Fibroblast of lung (primary cell): ENCODE measurements around the gene TSEN2. TPM values are rescaled to one million over a fixed set of nuclear protein-coding genes. Genes with fewer than 3 reads are reported as not detected.

Source experiments
- DNase-seq, 2 donors: peaks; one replicate each; pipeline versions ENCODE4 v3.0.0 to v3.0.0-alpha.2; 2010; ENCODE audit warnings: low read depth in 2 of 2
- H2AFZ ChIP-seq: 2 replicates; pipeline ENCODE4 v1.5.1; 2012; ENCODE audit warnings: low read length, control low read depth, inconsistent platforms
- H3K27ac ChIP-seq: 2 replicates; pipeline ENCODE4 v1.5.1; 2011; ENCODE audit warnings: low read length, control low read depth; ENCODE audit not compliant: insufficient read depth
- H3K27me3 ChIP-seq: 2 replicates; pipeline ENCODE4 v1.5.1; 2011; ENCODE audit warnings: mild to moderate bottlenecking, low read length; ENCODE audit not compliant: control insufficient read depth, insufficient read depth
- H3K36me3 ChIP-seq: 2 replicates; pipeline ENCODE4 v1.5.1; 2011; ENCODE audit warnings: low read length; ENCODE audit not compliant: control insufficient read depth, insufficient read depth
- H3K4me1 ChIP-seq: 2 replicates; pipeline ENCODE4 v1.5.1; 2011; ENCODE audit warnings: low read length; ENCODE audit not compliant: control insufficient read depth, insufficient read depth; ENCODE audit errors: extremely low read depth
- H3K4me2 ChIP-seq: 2 replicates; pipeline ENCODE4 v1.5.1; 2011; ENCODE audit warnings: low read length, control low read depth; ENCODE audit not compliant: insufficient read depth; ENCODE audit errors: extremely low read depth
- H3K4me3 ChIP-seq, 4 experiments: fragments of 200-600 bp in 1 of 4; sonication (generic) in 1 of 4; replicated peaks in 1 of 4; 2 replicates each; pipeline ENCODE4 v1.5.1; 2011 to 2016; ENCODE audit warnings: low read length in 4 of 4, low read depth in 3 of 4, mild to moderate bottlenecking in 3 of 4, control low read depth in 2 of 4, inconsistent platforms in 1 of 4, mixed read lengths in 1 of 4; ENCODE audit not compliant: insufficient read depth in 1 of 4; ENCODE audit errors: control extremely low read depth in 1 of 4
- H3K79me2 ChIP-seq: 2 replicates; pipeline ENCODE4 v1.5.1; 2012; ENCODE audit warnings: mild to moderate bottlenecking, low read length, inconsistent platforms; ENCODE audit not compliant: control insufficient read depth, insufficient read depth
- H3K9ac ChIP-seq: 2 replicates; pipeline ENCODE4 v1.5.1; 2011; ENCODE audit warnings: mild to moderate bottlenecking, low read length, control low read depth; ENCODE audit not compliant: insufficient read depth
- H3K9me3 ChIP-seq: 2 replicates; pipeline ENCODE4 v1.5.1; 2012; ENCODE audit warnings: low read depth, low read length; ENCODE audit not compliant: control insufficient read depth, insufficient read depth
- H4K20me1 ChIP-seq: 2 replicates; pipeline ENCODE4 v1.5.1; 2011; ENCODE audit warnings: low read length; ENCODE audit not compliant: control insufficient read depth, insufficient read depth; ENCODE audit errors: extremely low read depth
- EZH2 ChIP-seq: IDR thresholded peaks from 2 replicates; pipeline ENCODE4 v1.5.1; 2012; ENCODE audit warnings: low read length, control low read depth, mild to moderate bottlenecking; ENCODE audit errors: missing control alignments
- polyA plus RNA-seq, 2 donors: library from polyadenylated mRNA; depleted of rRNA in 1 of 2; stranded (reverse) in 1 of 2; unstranded in 1 of 2; fragments of >200 nt; gene quantifications; 2 replicates each; pipeline ENCODE4 v1.2.1, GENCODE V29; 2011 to 2012; ENCODE audit warnings: missing spikeins in 1 of 2
- total RNA-seq: library from RNA; depleted of rRNA; stranded (reverse); fragments of >200 nt; gene quantifications from 2 replicates; pipeline ENCODE4 v1.2.1, GENCODE V29; 2014
- TF ChIP-seq, protein P1 (sequence below), 2 donors: IDR thresholded peaks in 1 of 2; conservative IDR thresholded peaks in 1 of 2; 1 replicate in 1 of 2; 2 replicates in 1 of 2; pipeline ENCODE4 v1.5.1; 2011 to 2012; ENCODE audit warnings: low read length in 2 of 2, control low read depth in 1 of 2, inconsistent platforms in 1 of 2, low read depth in 1 of 2, mild to moderate bottlenecking in 1 of 2

The TSEN2 gene
- total and polyA plus RNA-seq, 2 donors (not counting 1 experiment from before 2014, with no cell fraction given) = 9.8 to 14.4 TPM

DNA sequence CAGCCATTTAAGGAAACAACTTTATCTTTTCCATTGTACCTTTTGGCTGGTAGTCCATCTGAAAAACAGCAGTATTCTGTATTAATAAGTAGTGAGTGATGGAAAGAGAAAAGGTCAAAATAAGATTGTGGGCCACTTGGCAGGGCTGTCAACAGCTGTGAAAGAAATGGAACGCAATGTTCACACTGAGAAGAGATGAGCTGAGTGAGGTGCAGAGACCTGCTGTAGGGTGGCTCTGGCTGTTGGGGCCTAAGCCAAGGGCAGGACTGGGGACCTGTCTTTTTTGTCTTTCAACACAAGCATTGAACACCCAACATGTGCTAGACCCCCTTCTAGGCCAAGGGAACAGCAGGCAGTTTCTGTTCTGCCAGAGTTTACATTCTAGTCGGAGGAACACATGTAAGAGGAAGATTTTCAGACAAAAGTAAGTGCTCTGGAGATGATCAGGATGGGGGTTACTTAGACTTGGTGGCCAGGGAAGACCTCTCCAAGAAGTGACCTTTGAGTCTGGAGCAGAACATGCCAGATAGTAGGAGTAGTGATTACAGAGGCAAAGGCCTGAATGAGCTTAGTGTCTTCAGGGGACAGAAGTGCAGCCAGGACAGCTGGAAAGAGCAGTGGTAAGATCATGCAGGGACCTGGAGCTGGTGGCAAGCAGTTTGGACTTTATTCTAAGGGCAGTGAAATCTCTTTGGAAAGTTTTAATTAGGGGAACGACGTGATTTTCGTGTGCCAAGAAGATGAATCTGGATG is 29.6 kb downstream of the TSEN2 start:
- Histone ChIP-seq H3K9ac (no peak overlapping the region), H3K27ac (no peak overlapping the region), H3K4me2 (no peak overlapping the region), H3K4me3 (no peak overlapping the region), H3K79me2 (no peaks in the 10 kb centered on the region), H3K27me3 (no peaks in the 10 kb centered on the region), H3K4me1 (peaks cover under 1% of the 10 kb centered on the region), H3K9me3 (no peaks in the 10 kb centered on the region), H3K36me3 (peaks cover 2% of the 10 kb centered on the region), H2AFZ (no peak overlapping the region), H4K20me1 (no peaks in the 10 kb centered on the region)
- no peak for TF ChIP-seq EZH2
- TF ChIP-seq, protein P1, sequence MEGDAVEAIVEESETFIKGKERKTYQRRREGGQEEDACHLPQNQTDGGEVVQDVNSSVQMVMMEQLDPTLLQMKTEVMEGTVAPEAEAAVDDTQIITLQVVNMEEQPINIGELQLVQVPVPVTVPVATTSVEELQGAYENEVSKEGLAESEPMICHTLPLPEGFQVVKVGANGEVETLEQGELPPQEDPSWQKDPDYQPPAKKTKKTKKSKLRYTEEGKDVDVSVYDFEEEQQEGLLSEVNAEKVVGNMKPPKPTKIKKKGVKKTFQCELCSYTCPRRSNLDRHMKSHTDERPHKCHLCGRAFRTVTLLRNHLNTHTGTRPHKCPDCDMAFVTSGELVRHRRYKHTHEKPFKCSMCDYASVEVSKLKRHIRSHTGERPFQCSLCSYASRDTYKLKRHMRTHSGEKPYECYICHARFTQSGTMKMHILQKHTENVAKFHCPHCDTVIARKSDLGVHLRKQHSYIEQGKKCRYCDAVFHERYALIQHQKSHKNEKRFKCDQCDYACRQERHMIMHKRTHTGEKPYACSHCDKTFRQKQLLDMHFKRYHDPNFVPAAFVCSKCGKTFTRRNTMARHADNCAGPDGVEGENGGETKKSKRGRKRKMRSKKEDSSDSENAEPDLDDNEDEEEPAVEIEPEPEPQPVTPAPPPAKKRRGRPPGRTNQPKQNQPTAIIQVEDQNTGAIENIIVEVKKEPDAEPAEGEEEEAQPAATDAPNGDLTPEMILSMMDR (conservative IDR thresholded peaks at IDR 0.05 in 1 of 2, IDR thresholded peaks at IDR 0.05 in 1 of 2; ENCODE audit: low read depth in 1 of 2, low read length in 2 of 2) = no peak
- DNase-seq = no peak

DNA sequence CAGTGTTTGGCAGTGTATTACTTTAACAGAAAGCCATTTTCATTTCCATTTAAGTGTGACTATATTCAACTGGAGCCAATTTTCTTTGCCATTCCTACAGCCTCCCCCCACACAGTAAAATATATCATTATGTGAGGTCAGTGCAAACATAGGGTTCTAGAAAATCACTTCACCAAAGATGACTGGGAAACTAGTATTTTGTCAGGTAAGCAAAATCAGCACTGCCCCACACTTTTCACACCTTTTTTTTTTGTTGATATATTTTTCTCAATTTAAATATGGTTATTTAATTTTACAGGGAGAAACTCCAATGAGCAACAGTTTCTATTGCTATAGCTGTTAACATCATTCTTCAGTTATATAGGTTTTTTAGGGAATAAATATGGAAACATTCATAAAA is 31.4 kb downstream of the TSEN2 start:
- Histone ChIP-seq H3K27ac (no peak overlapping the region), H3K4me1 (no peaks in the 10 kb centered on the region), H3K9ac (no peak overlapping the region), H3K9me3 (no peaks in the 10 kb centered on the region), H3K79me2 (no peaks in the 10 kb centered on the region), H3K4me3 (no peak overlapping the region), H2AFZ (no peak overlapping the region), H3K4me2 (no peak overlapping the region), H3K36me3 (no peaks in the 10 kb centered on the region), H3K27me3 (no peaks in the 10 kb centered on the region), H4K20me1 (no peaks in the 10 kb centered on the region)
- no peak for DNase-seq
- no peak for TF ChIP-seq EZH2
- TF ChIP-seq, protein P1 (conservative IDR thresholded peaks at IDR 0.05 in 1 of 2, IDR thresholded peaks at IDR 0.05 in 1 of 2; ENCODE audit: low read depth in 1 of 2, low read length in 2 of 2) = no peak

DNA sequence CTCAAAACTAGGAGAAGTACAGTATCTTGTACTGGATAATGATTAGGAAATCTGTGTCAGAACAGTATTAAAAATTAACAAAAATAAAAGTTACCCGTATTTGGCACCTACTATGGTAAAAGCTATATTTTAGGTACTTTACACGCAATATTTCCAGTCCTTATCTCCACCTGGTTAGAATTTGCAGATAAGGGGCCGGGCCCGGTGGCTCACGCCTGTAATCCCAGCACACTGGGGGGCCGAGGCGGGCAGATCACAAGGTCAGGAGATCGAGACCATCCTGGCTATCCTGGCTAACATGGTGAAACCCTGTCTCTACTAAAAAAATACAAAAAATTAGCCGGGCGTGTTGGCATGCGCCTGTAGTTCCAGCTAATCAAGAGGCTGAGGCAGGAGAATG is 32.6 kb downstream of the TSEN2 start:
- Histone ChIP-seq H3K36me3 (no peaks in the 10 kb centered on the region), H3K9ac (no peak overlapping the region), H3K27ac (no peak overlapping the region), H3K4me3 (no peak overlapping the region), H4K20me1 (no peaks in the 10 kb centered on the region), H2AFZ (no peak overlapping the region), H3K4me1 (no peaks in the 10 kb centered on the region), H3K79me2 (no peaks in the 10 kb centered on the region), H3K27me3 (no peaks in the 10 kb centered on the region), H3K4me2 (no peak overlapping the region), H3K9me3 (no peaks in the 10 kb centered on the region)
- no peak for TF ChIP-seq EZH2
- TF ChIP-seq, protein P1 (conservative IDR thresholded peaks at IDR 0.05 in 1 of 2, IDR thresholded peaks at IDR 0.05 in 1 of 2; ENCODE audit: low read depth in 1 of 2, low read length in 2 of 2) = no peak
- DNase-seq = no peak
